AG04450 (cell line): Measurements from ENCODE around the gene TMEM106A. TPM values are rescaled to one million over a fixed set of nuclear protein-coding genes. Genes with fewer than 3 reads are reported as not detected.

Experiments
- CTCF ChIA-PET: fragments of 300-600, 350-600 bp; formaldehyde crosslinking; extraction: SDS; loops from one replicate; lab custom pipeline; 2022; ENCODE audit warnings: antibody characterized with exemption, inconsistent platforms; lab: Charles Lee
- POLR2A ChIA-PET: fragments of 350-600 bp; formaldehyde crosslinking; extraction: SDS; loops from one replicate; lab custom pipeline; 2021; ENCODE audit warnings: antibody characterized with exemption, inconsistent platforms; lab: Yijun Ruan, JAX
- DNase-seq: peaks from one replicate; pipeline ENCODE4 v3.0.0-alpha.2; 2011; ENCODE audit warnings: low read depth, low spot score
- H3K27ac ChIP-seq: one replicate; pipeline ENCODE4 v1.5.1; 2012; ENCODE audit warnings: low read depth, low read length, control low read depth
- H3K27me3 ChIP-seq: one replicate; pipeline ENCODE4 v1.6.0; 2012; ENCODE audit warnings: low read length; ENCODE audit not compliant: control insufficient read depth, insufficient read depth
- H3K4me3 ChIP-seq: 2 replicates; pipeline ENCODE4 v1.5.1; 2011; ENCODE audit warnings: mild to moderate bottlenecking, low read depth, low read length, control low read depth
- H3K9me3 ChIP-seq: 2 replicates; pipeline ENCODE4 v1.5.1; 2012; ENCODE audit warnings: low read length; ENCODE audit not compliant: control insufficient read depth, insufficient read depth
- CTCF ChIP-seq: IDR thresholded peaks from 2 replicates; pipeline ENCODE4 v1.5.1; 2011; ENCODE audit warnings: low read depth, low read length, control low read depth, inconsistent platforms
- polyA plus RNA-seq: library from polyadenylated mRNA; depleted of rRNA; stranded (reverse); fragments of >200 nt; gene quantifications from 2 replicates; pipeline ENCODE4 v1.2.3, GENCODE V29; 2011

TMEM106A gene
- polyA plus RNA-seq, 1 experiment, result 4.5 TPM

DNA sequence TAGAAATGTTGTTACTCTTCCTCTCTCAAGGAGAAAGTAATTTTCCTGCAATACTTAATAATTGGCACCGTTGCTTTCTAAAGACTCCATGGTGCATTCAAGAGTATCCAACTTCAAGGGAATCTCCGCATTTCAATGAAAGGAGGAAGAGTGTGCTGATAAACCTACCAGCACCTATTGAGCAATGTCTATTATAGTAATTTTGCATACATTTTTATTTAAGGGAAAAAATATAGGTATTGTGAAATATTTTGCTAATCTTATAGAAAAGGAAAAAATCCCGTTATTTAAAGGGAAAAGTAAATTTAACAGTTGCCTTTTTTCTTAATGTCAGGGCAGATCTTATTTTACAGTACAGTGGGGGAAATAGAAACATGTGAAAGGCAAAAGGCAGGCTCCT, 1.1 kb upstream of the TMEM106A start:
- ChIA-PET CTCF (no interaction called here), POLR2A (interaction anchor here (2.2 to 2.9 kb wide), 2 partner anchors 105 to 212 kb away, joined by 11 to 31 read pairs; partner anchors contain the start of gene RPL27)
- Histone ChIP-seq H3K4me3 (no peak overlapping the region), H3K27me3 (no peaks in the 10 kb centered on the region), H3K27ac (no peak overlapping the region), H3K9me3 (no peaks in the 10 kb centered on the region)
- DNase-seq, result no peak
- no peak for TF ChIP-seq CTCF

GRCh38 chr17:43211123-43211479, 574 bp upstream of the TMEM106A start:
- Histone ChIP-seq H3K4me3 (peak overlapping the region; percentile 44), H3K27me3 (no peaks in the 10 kb centered on the region), H3K27ac (peak overlapping the region; percentile 80), H3K9me3 (no peaks in the 10 kb centered on the region)
- DNase-seq, result no peak
- POLR2A ChIA-PET, result interaction anchor here (1.4 to 2.9 kb wide), 4 partner anchors 39 to 213 kb away, joined by 4 to 31 read pairs (median 10); partner anchors contain the start of gene RPL27
- CTCF ChIA-PET, result interaction anchor here (0.5 to 0.6 kb wide), 2 partner anchors 98 to 328 kb away, joined by 3 to 4 read pairs; no protein-coding TSS in a partner anchor
- no peak for TF ChIP-seq CTCF

GRCh38 chr17:43212641-43213490, 1.2 kb downstream of the TMEM106A start:
- no peak for DNase-seq
- no peak for TF ChIP-seq CTCF
- ChIA-PET POLR2A (interaction anchor here (0.9 to 2.9 kb wide), 4 partner anchors 15 to 215 kb away, joined by 4 to 31 read pairs (median 8); partner anchors contain the start of gene RPL27), CTCF (interaction anchor here (1.1 to 1.3 kb wide), 2 partner anchors 96 to 189 kb away, joined by 3 read pairs; no protein-coding TSS in a partner anchor)
- Histone ChIP-seq H3K27me3 (no peaks in the 10 kb centered on the region), H3K27ac (peak overlapping the region; percentile 80), H3K9me3 (no peaks in the 10 kb centered on the region), H3K4me3 (peak overlapping the region; percentile 75)

- Histone ChIP-seq H3K9me3 (no peaks in the 10 kb centered on the region), H3K27me3 (no peaks in the 10 kb centered on the region), H3K4me3 (no peak overlapping the region), H3K27ac (no peak overlapping the region)
- CTCF ChIA-PET, result interaction anchor here (1.1 kb wide), 1 partner anchor 96 kb away, joined by 3 read pairs; no protein-coding TSS in a partner anchor
- POLR2A ChIA-PET, result interaction anchor here (0.6 to 2.9 kb wide), 2 partner anchors 102 to 651 kb away, joined by 3 to 31 read pairs; no protein-coding TSS in a partner anchor
- no peak for TF ChIP-seq CTCF
- no peak for DNase-seq
Observed at GRCh38 chr17:43213545-43213944, 1.9 kb downstream of the TMEM106A start.

DNA sequence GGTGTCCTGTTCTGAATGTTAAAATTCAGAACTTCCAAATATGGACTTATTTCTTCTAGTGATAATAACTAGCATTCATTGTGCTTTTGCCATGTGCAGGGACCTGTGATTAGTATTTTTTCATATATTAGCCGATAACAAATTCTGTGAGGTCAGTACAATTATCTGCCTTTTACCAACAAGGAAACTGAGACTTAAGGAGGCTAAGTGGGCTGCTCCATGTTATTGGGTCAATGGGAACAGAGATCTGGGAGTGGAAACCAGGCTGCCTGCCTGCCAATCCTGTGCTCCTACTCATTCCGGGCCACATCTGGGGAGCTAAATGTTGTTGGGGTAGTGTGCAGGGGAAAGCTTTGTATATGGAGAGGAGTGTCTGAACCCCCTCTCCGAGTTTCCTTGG, 3.7 kb downstream of the TMEM106A start:
- ChIA-PET CTCF (no interaction called here), POLR2A (no interaction called here)
- Histone ChIP-seq H3K9me3 (no peaks in the 10 kb centered on the region), H3K27me3 (no peaks in the 10 kb centered on the region), H3K27ac (no peak overlapping the region), H3K4me3 (no peak overlapping the region)
- TF ChIP-seq CTCF, result no peak
- DNase-seq, result no peak
